ENCODE results near the gene SNAI3.

SNAI3 gene

GRCh38 chr16:88691924-88692560 lies 5.7 kb upstream of the SNAI3 start:
- no peak for DNase-seq (ENCODE audit: low read depth in 2 of 2)

GRCh38 chr16:88691129-88691813 lies 5.0 kb upstream of the SNAI3 start:
- no peak for DNase-seq (ENCODE audit: low read depth in 2 of 2)

GRCh38 chr16:88690341-88691128 lies 4.2 kb upstream of the SNAI3 start:
- no peak for DNase-seq (ENCODE audit: low read depth in 2 of 2)

- DNase-seq (ENCODE audit: low read depth in 2 of 2), result no peak
These were observed 1.9 kb upstream of the SNAI3 start for GRCh38 chr16:88688013-88688778.

GRCh38 chr16:88687676-88688012 lies 1.3 kb upstream of the SNAI3 start:
- no peak for DNase-seq (ENCODE audit: low read depth in 2 of 2)

- DNase-seq (ENCODE audit: low read depth in 2 of 2), result no peak
These were observed 908 bp upstream of the SNAI3 start for GRCh38 chr16:88687254-88687576.

- no peak for DNase-seq (ENCODE audit: low read depth in 2 of 2)
These were observed 257 bp downstream of the SNAI3 start for GRCh38 chr16:88686062-88686438.

GRCh38 chr16:88685156-88686061 lies 898 bp downstream of the SNAI3 start:
- DNase-seq (ENCODE audit: low read depth in 2 of 2), result peak in 1 of 2 donors; percentile 66

- no peak for DNase-seq (ENCODE audit: low read depth in 2 of 2)
These were observed 1.6 kb downstream of the SNAI3 start for GRCh38 chr16:88684569-88685155.

- peak; percentile 69 to 70 for DNase-seq (ENCODE audit: low read depth in 2 of 2)
These were observed 4.4 kb downstream of the SNAI3 start for GRCh38 chr16:88681709-88682451.

GRCh38 chr16:88681084-88681680 lies 5.1 kb downstream of the SNAI3 start:
- DNase-seq (ENCODE audit: low read depth in 2 of 2), result no peak

GRCh38 chr16:88680554-88681083 lies 5.7 kb downstream of the SNAI3 start:
- DNase-seq (ENCODE audit: low read depth in 2 of 2), result no peak

GRCh38 chr16:88678224-88678979 lies 7.9 kb downstream of the SNAI3 start:
- no peak for DNase-seq (ENCODE audit: low read depth in 2 of 2)

- DNase-seq (ENCODE audit: low read depth in 2 of 2), result no peak
These were observed 8.6 kb downstream of the SNAI3 start for GRCh38 chr16:88677721-88678120.

GRCh38 chr16:88676502-88677242 lies 9.6 kb downstream of the SNAI3 start:
- DNase-seq (ENCODE audit: low read depth in 2 of 2), result no peak

- no peak for DNase-seq (ENCODE audit: low read depth in 2 of 2)
These were observed 12.5 kb downstream of the SNAI3 start for GRCh38 chr16:88673716-88674379.

- DNase-seq (ENCODE audit: low read depth in 2 of 2), result no peak
These were observed 13.5 kb downstream of the SNAI3 start for GRCh38 chr16:88672776-88673175.

- no peak for DNase-seq (ENCODE audit: low read depth in 2 of 2)
These were observed 14.5 kb downstream of the SNAI3 start for GRCh38 chr16:88671806-88672205.

Data from stimulated activated CD4-positive, alpha-beta T cell treated with anti-CD3 and anti-CD28 coated beads, Interleukin-4, amount 100 ng/mL, for 48 hours (primary cell).